Neural progenitor cell (in vitro differentiated cells): ENCODE data around the gene ISY1. TPM values are rescaled to one million over a fixed set of nuclear protein-coding genes. Genes with fewer than 3 reads are reported as not detected.
A peak's percentile ranks its signal among the peaks of the same experiment; 100 is the strongest.

ENCODE experiments used
- DNase-seq: peaks from one replicate; pipeline ENCODE4 v3.0.0-alpha.2; 2016; ENCODE audit warnings: low spot score
- H2AFZ ChIP-seq: fragments of 200-600 bp; sonication (generic); replicated peaks from 2 replicates; pipeline ENCODE4 v1.6.1; 2016; ENCODE audit warnings: antibody characterized with exemption
- H3F3A ChIP-seq: fragments of 200-600 bp; sonication (generic); 2 replicates; pipeline ENCODE4 v1.6.1; 2016; ENCODE audit warnings: antibody characterized with exemption, low read depth
- H3K27ac ChIP-seq: fragments of 200-600 bp; sonication (generic); 2 replicates; pipeline ENCODE4 v1.5.1; 2016; ENCODE audit warnings: mild to moderate bottlenecking
- H3K27me3 ChIP-seq: fragments of 200-600 bp; sonication (generic); 2 replicates; pipeline ENCODE4 v1.6.1; 2016; ENCODE audit warnings: mild to moderate bottlenecking, moderate library complexity
- H3K36me3 ChIP-seq: fragments of 200-600 bp; sonication (generic); 2 replicates; pipeline ENCODE4 v1.5.1; 2016
- H3K4me1 ChIP-seq: fragments of 200-600 bp; sonication (generic); 2 replicates; pipeline ENCODE4 v1.6.1; 2016; ENCODE audit warnings: mixed run types
- H3K4me2 ChIP-seq: fragments of 200-600 bp; sonication (generic); 2 replicates; pipeline ENCODE4 v1.6.1; 2016
- H3K4me3 ChIP-seq: fragments of 200-600 bp; sonication (generic); 2 replicates; pipeline ENCODE4 v1.5.1; 2016
- H3K79me2 ChIP-seq: fragments of 200-600 bp; sonication (generic); 2 replicates; pipeline ENCODE4 v1.6.1; 2016; ENCODE audit warnings: low read depth
- H3K9ac ChIP-seq: fragments of 200-600 bp; sonication (generic); 2 replicates; pipeline ENCODE4 v1.6.1; 2016
- H3K9me3 ChIP-seq: fragments of 200-600 bp; sonication (generic); 2 replicates; pipeline ENCODE4 v1.5.1; 2016; ENCODE audit warnings: low read depth
- H4K20me1 ChIP-seq: fragments of 200-600 bp; sonication (generic); 2 replicates; pipeline ENCODE4 v1.6.1; 2016; ENCODE audit warnings: low read depth
- H3K27ac Mint-ChIP-seq: 3 replicates; pipeline ENCODE4 v1.8.0; 2021; ENCODE audit warnings: mixed read lengths
- H3K27me3 Mint-ChIP-seq: 2 replicates; pipeline ENCODE4 v1.8.0; 2022; ENCODE audit warnings: low read depth, mild to moderate bottlenecking, inconsistent platforms, moderate library complexity, mixed read lengths; ENCODE audit not compliant: insufficient read depth
- H3K36me3 Mint-ChIP-seq: 3 replicates; pipeline ENCODE4 v1.8.0; 2021; ENCODE audit warnings: mixed read lengths
- H3K4me1 Mint-ChIP-seq: 3 replicates; pipeline ENCODE4 v1.8.0; 2021; ENCODE audit warnings: mixed read lengths
- H3K4me3 Mint-ChIP-seq: 3 replicates; pipeline ENCODE4 v1.8.0; 2021; ENCODE audit warnings: mild to moderate bottlenecking, moderate library complexity, mixed read lengths
- H3K9me3 Mint-ChIP-seq: 3 replicates; pipeline ENCODE4 v1.8.0; 2020; ENCODE audit warnings: mixed read lengths
- EZH2 ChIP-seq: fragments of 200-600 bp; sonication (generic); IDR thresholded peaks from 2 replicates; pipeline ENCODE4 v1.6.1; 2017; ENCODE audit warnings: antibody characterized with exemption, mild to moderate bottlenecking, moderate library complexity
- EZH2phosphoT487 ChIP-seq: fragments of 200-600 bp; sonication (generic); IDR thresholded peaks from 2 replicates; pipeline ENCODE4 v1.6.1; 2017; ENCODE audit warnings: antibody characterized with exemption
- total RNA-seq: library from RNA; depleted of rRNA; stranded (reverse); fragments of >200 nt; gene quantifications from 2 replicates; pipeline ENCODE4 v1.2.3, GENCODE V29; 2015; ENCODE audit warnings: low replicate concordance
- TF ChIP-seq, protein P1 (sequence below): fragments of 200-600 bp; sonication (generic); IDR thresholded peaks from 2 replicates; pipeline ENCODE4 v1.5.1; 2017; ENCODE audit warnings: antibody characterized with exemption, mild to moderate bottlenecking

Gene ISY1
- total RNA-seq, 1 donor from 2014 or later = 31.9 TPM

DNA sequence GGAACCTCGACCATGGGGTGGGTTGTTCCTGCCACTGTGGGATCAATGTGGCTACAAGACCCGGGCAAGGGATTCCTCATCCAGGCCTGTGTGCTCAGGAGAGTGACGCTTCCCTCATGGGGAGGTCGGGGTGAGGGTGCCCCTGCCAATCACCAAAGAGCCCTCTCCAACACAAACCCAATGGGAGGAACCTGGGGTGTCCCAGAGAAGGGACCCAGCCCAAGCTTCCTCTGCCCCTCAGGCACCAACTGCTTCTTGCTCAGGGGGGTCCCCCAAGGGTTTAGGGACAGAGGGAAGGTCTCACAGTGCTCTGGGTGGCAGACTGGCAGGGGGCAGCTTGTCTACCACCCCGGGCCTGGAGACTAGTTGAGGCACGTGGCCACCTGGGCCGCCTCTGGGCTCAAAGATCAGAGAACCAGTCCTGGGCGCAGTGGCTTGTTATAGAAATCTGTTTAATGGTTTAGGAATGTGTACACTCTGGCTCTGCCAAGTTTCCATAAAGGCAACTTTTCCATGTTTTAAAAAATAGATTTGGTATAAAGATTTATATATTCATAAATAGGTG lies 73.6 kb downstream of the ISY1 start:
- H3K9me3 Mint-ChIP-seq = no peaks in the 10 kb centered on the region
- peaks cover 4% of the 10 kb centered on the region for H3K4me1 Mint-ChIP-seq
- H3K4me3 Mint-ChIP-seq = no peak overlapping the region
- Histone ChIP-seq H3K27me3 (no peaks in the 10 kb centered on the region), H3K27ac (no peak overlapping the region), H3K4me1 (no peaks in the 10 kb centered on the region), H3K9me3 (no peaks in the 10 kb centered on the region), H3F3A (no peaks in the 10 kb centered on the region), H3K4me2 (no peak overlapping the region), H3K4me3 (no peak overlapping the region), H3K79me2 (no peaks in the 10 kb centered on the region), H3K36me3 (no peaks in the 10 kb centered on the region), H4K20me1 (no peaks in the 10 kb centered on the region), H2AFZ (no peak overlapping the region), H3K9ac (no peak overlapping the region)
- H3K27me3 Mint-ChIP-seq = peaks cover 3% of the 10 kb centered on the region
- DNase-seq = no peak
- no peak overlapping the region for H3K27ac Mint-ChIP-seq
- H3K36me3 Mint-ChIP-seq = peaks cover 1% of the 10 kb centered on the region
- TF ChIP-seq, protein P1, sequence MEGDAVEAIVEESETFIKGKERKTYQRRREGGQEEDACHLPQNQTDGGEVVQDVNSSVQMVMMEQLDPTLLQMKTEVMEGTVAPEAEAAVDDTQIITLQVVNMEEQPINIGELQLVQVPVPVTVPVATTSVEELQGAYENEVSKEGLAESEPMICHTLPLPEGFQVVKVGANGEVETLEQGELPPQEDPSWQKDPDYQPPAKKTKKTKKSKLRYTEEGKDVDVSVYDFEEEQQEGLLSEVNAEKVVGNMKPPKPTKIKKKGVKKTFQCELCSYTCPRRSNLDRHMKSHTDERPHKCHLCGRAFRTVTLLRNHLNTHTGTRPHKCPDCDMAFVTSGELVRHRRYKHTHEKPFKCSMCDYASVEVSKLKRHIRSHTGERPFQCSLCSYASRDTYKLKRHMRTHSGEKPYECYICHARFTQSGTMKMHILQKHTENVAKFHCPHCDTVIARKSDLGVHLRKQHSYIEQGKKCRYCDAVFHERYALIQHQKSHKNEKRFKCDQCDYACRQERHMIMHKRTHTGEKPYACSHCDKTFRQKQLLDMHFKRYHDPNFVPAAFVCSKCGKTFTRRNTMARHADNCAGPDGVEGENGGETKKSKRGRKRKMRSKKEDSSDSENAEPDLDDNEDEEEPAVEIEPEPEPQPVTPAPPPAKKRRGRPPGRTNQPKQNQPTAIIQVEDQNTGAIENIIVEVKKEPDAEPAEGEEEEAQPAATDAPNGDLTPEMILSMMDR = no peak
- TF ChIP-seq EZH2 (no peak), EZH2phosphoT487 (no peak)

DNA sequence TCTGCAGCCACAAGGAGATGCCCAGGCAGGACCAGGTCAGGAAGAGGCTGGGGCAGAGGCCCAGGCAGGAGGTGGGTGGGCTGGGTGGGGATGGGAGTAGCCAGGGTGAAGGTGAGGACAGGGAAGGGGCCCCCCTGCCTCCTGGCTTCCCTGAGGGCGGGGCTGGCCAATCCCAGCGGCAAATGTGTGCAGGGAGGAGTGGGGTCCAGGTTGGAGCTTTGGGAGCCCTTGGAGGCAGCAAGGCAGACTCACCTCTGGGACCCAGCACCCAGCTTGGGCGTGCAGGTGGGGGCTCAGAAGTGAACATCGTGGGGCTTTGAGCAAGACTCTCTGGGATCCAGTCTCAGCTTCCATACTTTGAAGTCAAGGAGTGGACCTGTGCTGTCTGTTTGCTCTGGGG lies 75.0 kb downstream of the ISY1 start:
- Mint-ChIP-seq H3K4me3 (no peak overlapping the region), H3K36me3 (no peaks in the 10 kb centered on the region), H3K27me3 (peaks cover 3% of the 10 kb centered on the region), H3K27ac (no peak overlapping the region), H3K9me3 (no peaks in the 10 kb centered on the region), H3K4me1 (peaks cover 4% of the 10 kb centered on the region)
- no peaks in the 10 kb centered on the region for H4K20me1 ChIP-seq
- H3F3A ChIP-seq = no peaks in the 10 kb centered on the region
- no peaks in the 10 kb centered on the region for H3K9me3 ChIP-seq
- H3K9ac ChIP-seq = no peak overlapping the region
- no peaks in the 10 kb centered on the region for H3K36me3 ChIP-seq
- H3K4me1 ChIP-seq = no peaks in the 10 kb centered on the region
- TF ChIP-seq, protein P1 = no peak
- no peak for TF ChIP-seq EZH2
- TF ChIP-seq EZH2phosphoT487 = no peak
- H3K27ac ChIP-seq = no peak overlapping the region
- no peak overlapping the region for H2AFZ ChIP-seq
- no peaks in the 10 kb centered on the region for H3K27me3 ChIP-seq
- H3K4me2 ChIP-seq = no peak overlapping the region
- no peak for DNase-seq
- no peak overlapping the region for H3K4me3 ChIP-seq
- no peaks in the 10 kb centered on the region for H3K79me2 ChIP-seq

- no peak overlapping the region for H3K27ac ChIP-seq
- no peak overlapping the region for H3K4me3 ChIP-seq
- no peak overlapping the region for H3K4me3 Mint-ChIP-seq
- H3K4me1 ChIP-seq = no peaks in the 10 kb centered on the region
- no peaks in the 10 kb centered on the region for H3K36me3 ChIP-seq
- no peaks in the 10 kb centered on the region for H3F3A ChIP-seq
- no peaks in the 10 kb centered on the region for H3K27me3 ChIP-seq
- H3K27ac Mint-ChIP-seq = peak overlapping the region; percentile 42
- H3K27me3 Mint-ChIP-seq = peaks cover 3% of the 10 kb centered on the region
- H3K36me3 Mint-ChIP-seq = no peaks in the 10 kb centered on the region
- H3K9me3 ChIP-seq = no peaks in the 10 kb centered on the region
- H3K9ac ChIP-seq = no peak overlapping the region
- H2AFZ ChIP-seq = no peak overlapping the region
- no peaks in the 10 kb centered on the region for H4K20me1 ChIP-seq
- no peak for TF ChIP-seq EZH2
- TF ChIP-seq, protein P1 = no peak
- TF ChIP-seq EZH2phosphoT487 = no peak
- H3K4me1 Mint-ChIP-seq = peaks cover 4% of the 10 kb centered on the region
- no peaks in the 10 kb centered on the region for H3K79me2 ChIP-seq
- no peaks in the 10 kb centered on the region for H3K9me3 Mint-ChIP-seq
- no peak overlapping the region for H3K4me2 ChIP-seq
- DNase-seq = no peak
These were observed 75.6 kb downstream of the ISY1 start for GRCh38 chr3:129085165-129085715.
